HEK293 (cell line): ENCODE measurements around the gene CDKAL1.

Experiments used
- GLIS1 ChIP-seq: fragments of 450-650 bp; formaldehyde crosslinking; IDR thresholded peaks from 2 replicates; pipeline ENCODE4 v1.5.1; 2016; ENCODE audit warnings: missing biosample characterization, missing genetic modification characterization
- MYNN ChIP-seq: fragments of 450-650 bp; formaldehyde crosslinking; IDR thresholded peaks from 2 replicates; pipeline ENCODE4 v1.5.1; 2016; ENCODE audit warnings: missing biosample characterization, missing genetic modification characterization, borderline replicate concordance
- YY1 ChIP-seq: fragments of 450-650 bp; formaldehyde crosslinking; IDR thresholded peaks from 2 replicates; pipeline ENCODE4 v1.5.1; 2018; ENCODE audit warnings: missing biosample characterization, missing genetic modification characterization
- ZNF621 ChIP-seq: fragments of 450-650 bp; formaldehyde crosslinking; IDR thresholded peaks from 2 replicates; pipeline ENCODE4 v1.5.1; 2017; ENCODE audit warnings: missing biosample characterization, missing genetic modification characterization
- ZNF629 ChIP-seq: fragments of 450-650 bp; formaldehyde crosslinking; IDR thresholded peaks from 2 replicates; pipeline ENCODE4 v1.5.1; 2017; ENCODE audit warnings: missing biosample characterization, missing genetic modification characterization
- ZNF747 ChIP-seq: fragments of 450-650 bp; formaldehyde crosslinking; IDR thresholded peaks from 2 replicates; pipeline ENCODE4 v1.5.1; 2016; ENCODE audit warnings: missing biosample characterization, missing genetic modification characterization
- TF ChIP-seq, protein P1 (sequence below): fragments of 450-650 bp; formaldehyde crosslinking; IDR thresholded peaks from 2 replicates; pipeline ENCODE4 v1.5.1; 2016; ENCODE audit warnings: missing biosample characterization, missing genetic modification characterization
- TF ChIP-seq, protein P2 (sequence below): fragments of 450-650 bp; formaldehyde crosslinking; IDR thresholded peaks from 2 replicates; pipeline ENCODE4 v1.5.1; 2016; ENCODE audit warnings: missing biosample characterization, missing genetic modification characterization

DNA sequence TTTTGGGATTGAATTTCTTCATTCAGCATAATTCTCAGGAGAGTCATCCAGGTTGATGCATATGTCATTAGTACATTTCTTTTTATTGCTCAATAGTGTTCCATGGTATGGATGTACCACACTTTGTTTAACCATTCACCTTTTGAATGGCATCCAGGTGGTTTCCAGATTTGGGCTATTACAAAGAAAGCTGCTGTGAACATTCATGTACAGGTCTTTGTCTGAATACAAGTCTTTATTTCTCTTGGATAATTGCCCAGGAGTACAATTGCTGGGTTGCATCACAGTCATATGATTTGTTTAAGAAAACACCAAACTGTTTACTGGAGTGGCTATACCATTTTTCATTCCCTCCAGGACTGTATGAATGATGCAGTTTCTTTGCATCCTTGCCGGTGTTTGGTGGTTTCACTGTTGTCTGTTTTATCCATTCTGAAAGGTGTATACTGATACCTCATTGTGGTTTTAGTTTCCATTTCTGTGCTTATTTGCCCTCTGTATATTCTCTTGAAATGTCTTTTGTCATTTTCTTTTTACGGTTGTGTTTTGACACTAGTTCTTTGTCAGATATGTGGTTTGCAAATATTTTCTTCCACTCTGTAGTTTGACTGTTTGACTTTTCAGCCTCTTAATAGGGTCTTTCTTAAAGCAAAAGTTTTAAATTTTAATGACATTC lies 8.8 kb downstream of the CDKAL1 start:
- TF ChIP-seq YY1 (tag by site-specific recombination) (no peak), ZNF621 (no peak), ZNF629 (tag by site-specific recombination) (peak; percentile 78), GLIS1 (tag by site-specific recombination) (no peak), MYNN (tag by site-specific recombination) (no peak), ZNF747 (tag by site-specific recombination) (no peak)
- TF ChIP-seq, protein P1, sequence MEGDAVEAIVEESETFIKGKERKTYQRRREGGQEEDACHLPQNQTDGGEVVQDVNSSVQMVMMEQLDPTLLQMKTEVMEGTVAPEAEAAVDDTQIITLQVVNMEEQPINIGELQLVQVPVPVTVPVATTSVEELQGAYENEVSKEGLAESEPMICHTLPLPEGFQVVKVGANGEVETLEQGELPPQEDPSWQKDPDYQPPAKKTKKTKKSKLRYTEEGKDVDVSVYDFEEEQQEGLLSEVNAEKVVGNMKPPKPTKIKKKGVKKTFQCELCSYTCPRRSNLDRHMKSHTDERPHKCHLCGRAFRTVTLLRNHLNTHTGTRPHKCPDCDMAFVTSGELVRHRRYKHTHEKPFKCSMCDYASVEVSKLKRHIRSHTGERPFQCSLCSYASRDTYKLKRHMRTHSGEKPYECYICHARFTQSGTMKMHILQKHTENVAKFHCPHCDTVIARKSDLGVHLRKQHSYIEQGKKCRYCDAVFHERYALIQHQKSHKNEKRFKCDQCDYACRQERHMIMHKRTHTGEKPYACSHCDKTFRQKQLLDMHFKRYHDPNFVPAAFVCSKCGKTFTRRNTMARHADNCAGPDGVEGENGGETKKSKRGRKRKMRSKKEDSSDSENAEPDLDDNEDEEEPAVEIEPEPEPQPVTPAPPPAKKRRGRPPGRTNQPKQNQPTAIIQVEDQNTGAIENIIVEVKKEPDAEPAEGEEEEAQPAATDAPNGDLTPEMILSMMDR (tag by site-specific recombination) = no peak
- TF ChIP-seq, protein P2, sequence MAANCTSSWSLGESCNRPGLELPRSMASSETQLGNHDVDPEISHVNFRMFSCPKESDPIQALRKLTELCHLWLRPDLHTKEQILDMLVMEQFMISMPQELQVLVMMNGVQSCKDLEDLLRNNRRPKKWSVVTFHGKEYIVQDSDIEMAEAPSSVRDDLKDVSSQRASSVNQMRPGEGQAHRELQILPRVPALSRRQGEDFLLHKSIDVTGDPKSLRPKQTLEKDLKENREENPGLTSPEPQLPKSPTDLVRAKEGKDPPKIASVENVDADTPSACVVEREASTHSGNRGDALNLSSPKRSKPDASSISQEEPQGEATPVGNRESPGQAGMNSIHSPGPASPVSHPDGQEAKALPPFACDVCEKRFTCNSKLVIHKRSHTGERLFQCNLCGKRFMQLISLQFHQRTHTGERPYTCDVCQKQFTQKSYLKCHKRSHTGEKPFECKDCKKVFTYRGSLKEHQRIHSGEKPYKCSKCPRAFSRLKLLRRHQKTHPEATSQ (tag by site-specific recombination) = no peak
